Natural killer cell treated with Interleukin-12 subunit alpha and Interleukin-12 subunit beta and Interleukin-15 and Interleukin-18, amount 100 ng/mL, for 72 hours (primary cell): Measurements from ENCODE around the gene SETDB2. TPM values are rescaled to one million over a fixed set of nuclear protein-coding genes. Genes with fewer than 3 reads are reported as not detected.
"Not testable (repeated sequence)": the region's sequence is repeated elsewhere in the genome, so short reads cannot be mapped to it uniquely, and the experiment has no call there.

ENCODE experiments used
- ATAC-seq, 2 donors: fragments of 150-1000 bp; cut with Tn5 transposase in 1 of 2; sonication (Bioruptor Pico), chemical (Tn5 transposase) in 1 of 2; 2 replicates each; pipeline ENCODE4 v1.10.0; 2021
- DNase-seq: peaks from one replicate; pipeline ENCODE4 v3.0.0; 2022; ENCODE audit warnings: low spot score
- H3K27ac Mint-ChIP-seq, 2 donors: 1 replicate in 1 of 2; 2 replicates in 1 of 2; pipeline ENCODE4 v1.8.0; 2022; ENCODE audit warnings: mixed read lengths in 2 of 2, mild to moderate bottlenecking in 1 of 2, moderate library complexity in 1 of 2
- H3K27me3 Mint-ChIP-seq, 2 donors: 1 replicate in 1 of 2; 2 replicates in 1 of 2; pipeline ENCODE4 v1.8.0; 2022; ENCODE audit warnings: mixed read lengths in 2 of 2
- H3K36me3 Mint-ChIP-seq: one replicate; pipeline ENCODE4 v1.8.0; 2022; ENCODE audit warnings: mixed read lengths
- H3K4me1 Mint-ChIP-seq, 2 donors: 1 replicate in 1 of 2; 2 replicates in 1 of 2; pipeline ENCODE4 v1.8.0; 2022; ENCODE audit warnings: low read depth in 2 of 2, mixed read lengths in 2 of 2, mild to moderate bottlenecking in 1 of 2
- H3K4me3 Mint-ChIP-seq: one replicate; pipeline ENCODE4 v1.8.0; 2022; ENCODE audit warnings: mixed read lengths
- H3K9me3 Mint-ChIP-seq: 2 replicates; pipeline ENCODE4 v1.8.0; 2022; ENCODE audit warnings: mixed read lengths
- total RNA-seq, 2 donors: library from RNA; stranded (reverse); gene quantifications; one replicate each; pipeline ENCODE4 v1.2.3, GENCODE V29; 2022

Gene SETDB2
- total RNA-seq, 2 donors from 2014 or later, result 9.8 to 14.0 TPM

DNA sequence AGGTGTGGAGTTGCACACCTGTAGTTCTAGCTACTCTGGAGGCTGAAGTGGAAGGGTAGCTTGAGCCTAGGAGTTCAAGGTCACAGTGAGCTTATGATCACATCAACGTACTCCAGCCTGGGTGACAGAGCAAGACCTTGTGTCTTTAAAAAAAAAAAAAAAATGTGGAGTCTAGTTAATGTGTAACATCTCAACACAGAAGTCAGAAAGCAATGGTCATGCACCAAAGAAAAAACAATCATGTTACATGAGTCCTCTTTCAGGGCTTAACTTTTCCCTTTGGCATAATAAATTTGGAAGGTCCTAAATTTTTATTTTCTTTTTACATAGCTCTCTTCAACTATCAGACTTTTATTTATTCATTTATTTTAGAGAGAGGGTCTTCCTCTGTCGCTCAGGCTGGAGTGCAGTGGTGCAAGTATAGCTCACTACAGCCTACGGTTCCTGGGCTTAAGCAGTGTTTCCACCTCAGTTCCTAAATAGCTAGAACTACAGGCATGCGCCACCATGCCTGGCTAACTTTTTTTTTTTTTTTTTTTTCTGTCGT lies 22.3 kb downstream of the SETDB2 start:
- H3K4me3 Mint-ChIP-seq, result no peak overlapping the region
- no peaks in the 10 kb centered on the region for H3K9me3 Mint-ChIP-seq
- H3K4me1 Mint-ChIP-seq, result no peaks in the 10 kb centered on the region
- H3K36me3 Mint-ChIP-seq, result peaks cover 22% of the 10 kb centered on the region
- H3K27ac Mint-ChIP-seq, result no peak overlapping the region
- DNase-seq (no peak), ATAC-seq (no peak)
- H3K27me3 Mint-ChIP-seq, result no peaks in the 10 kb centered on the region

DNA sequence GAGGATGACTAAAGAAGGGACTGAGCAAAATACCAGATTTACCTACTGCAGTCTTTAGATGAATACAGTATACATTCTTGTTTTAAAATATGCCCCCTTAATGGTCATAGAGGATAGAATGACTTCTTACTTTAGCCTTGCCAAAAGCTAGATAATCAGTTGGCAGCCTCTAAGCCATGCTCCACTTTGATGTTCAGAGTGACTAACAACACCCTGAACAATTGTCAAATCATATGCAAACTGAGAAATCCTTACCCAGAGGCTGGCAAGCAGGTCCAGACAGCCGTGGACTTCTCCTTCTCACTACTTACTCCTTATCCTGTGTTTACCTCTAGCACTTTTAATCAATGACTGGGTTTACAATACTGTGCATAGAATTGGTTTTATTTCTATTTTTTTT lies 28.1 kb downstream of the SETDB2 start:
- peaks cover 7% of the 10 kb centered on the region for H3K36me3 Mint-ChIP-seq
- no peak for DNase-seq
- H3K27me3 Mint-ChIP-seq, result no peaks in the 10 kb centered on the region
- H3K27ac Mint-ChIP-seq, result no peak overlapping the region
- ATAC-seq, result no peak
- no peaks in the 10 kb centered on the region for H3K4me1 Mint-ChIP-seq
- no peak overlapping the region for H3K4me3 Mint-ChIP-seq
- H3K9me3 Mint-ChIP-seq, result no peaks in the 10 kb centered on the region

DNA sequence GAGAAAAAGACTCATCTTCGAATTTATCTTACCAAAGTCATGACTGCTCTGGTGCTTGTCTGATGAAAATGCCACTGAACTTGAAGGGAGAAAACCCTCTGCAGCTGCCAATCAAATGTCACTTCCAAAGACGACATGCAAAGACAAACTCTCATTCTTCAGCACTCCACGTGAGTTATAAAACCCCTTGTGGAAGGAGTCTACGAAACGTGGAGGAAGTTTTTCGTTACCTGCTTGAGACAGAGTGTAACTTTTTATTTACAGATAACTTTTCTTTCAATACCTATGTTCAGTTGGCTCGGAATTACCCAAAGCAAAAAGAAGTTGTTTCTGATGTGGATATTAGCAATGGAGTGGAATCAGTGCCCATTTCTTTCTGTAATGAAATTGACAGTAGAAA lies 32.5 kb downstream of the SETDB2 start:
- Mint-ChIP-seq H3K36me3 (no peaks in the 10 kb centered on the region), H3K4me1 (no peaks in the 10 kb centered on the region), H3K27me3 (no peaks in the 10 kb centered on the region), H3K9me3 (no peaks in the 10 kb centered on the region), H3K27ac (no peak overlapping the region), H3K4me3 (no peak overlapping the region)
- no peak for DNase-seq
- ATAC-seq, result no peak

DNA sequence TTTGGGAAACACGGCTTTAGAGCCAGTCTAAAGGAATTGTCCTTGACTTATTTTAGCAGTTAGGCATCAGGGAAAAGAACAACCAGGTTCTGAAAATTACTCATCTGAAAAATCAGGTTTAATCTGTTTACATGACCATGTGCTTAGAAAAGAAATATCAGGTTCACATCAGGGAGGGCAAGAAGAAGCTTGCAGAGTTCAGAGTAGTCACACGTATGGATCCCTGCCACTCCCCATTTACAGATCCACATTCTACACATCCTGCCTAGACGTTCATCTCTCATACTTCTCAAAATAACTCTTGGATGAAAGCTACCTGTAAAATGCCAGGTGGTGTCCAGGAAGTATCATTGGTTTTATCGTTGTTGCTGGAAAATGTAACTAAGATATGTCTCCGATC lies 37.7 kb downstream of the SETDB2 start:
- no peaks in the 10 kb centered on the region for H3K9me3 Mint-ChIP-seq
- H3K36me3 Mint-ChIP-seq, result peaks cover 18% of the 10 kb centered on the region
- H3K4me3 Mint-ChIP-seq, result no peak overlapping the region
- DNase-seq, result no peak
- ATAC-seq, result no peak
- H3K27ac Mint-ChIP-seq, result no peak overlapping the region
- H3K4me1 Mint-ChIP-seq, result peaks cover 0 to 3% of the 10 kb centered on the region in 2 donors
- H3K27me3 Mint-ChIP-seq, result no peaks in the 10 kb centered on the region

DNA sequence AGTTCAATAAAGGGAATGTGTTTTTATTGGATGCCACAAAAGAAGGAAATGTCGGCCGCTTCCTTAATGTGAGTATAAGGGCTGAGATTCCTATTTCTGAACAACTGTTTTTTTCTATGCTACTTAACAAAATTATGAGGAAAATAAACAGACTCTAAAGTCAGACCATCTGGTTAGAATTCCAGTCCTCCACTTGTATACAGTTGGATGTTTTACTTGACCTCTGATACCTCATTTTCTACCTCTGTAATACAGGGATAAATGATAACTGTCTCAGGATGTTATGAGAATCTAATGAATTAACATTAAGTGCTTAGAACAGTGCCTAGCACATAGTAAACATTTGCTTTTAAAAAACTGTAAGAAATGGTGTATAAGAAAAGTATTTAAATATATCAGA lies 44.5 kb downstream of the SETDB2 start:
- Mint-ChIP-seq H3K27me3 (no peaks in the 10 kb centered on the region), H3K9me3 (no peaks in the 10 kb centered on the region), H3K36me3 (peaks cover 11% of the 10 kb centered on the region)

DNA sequence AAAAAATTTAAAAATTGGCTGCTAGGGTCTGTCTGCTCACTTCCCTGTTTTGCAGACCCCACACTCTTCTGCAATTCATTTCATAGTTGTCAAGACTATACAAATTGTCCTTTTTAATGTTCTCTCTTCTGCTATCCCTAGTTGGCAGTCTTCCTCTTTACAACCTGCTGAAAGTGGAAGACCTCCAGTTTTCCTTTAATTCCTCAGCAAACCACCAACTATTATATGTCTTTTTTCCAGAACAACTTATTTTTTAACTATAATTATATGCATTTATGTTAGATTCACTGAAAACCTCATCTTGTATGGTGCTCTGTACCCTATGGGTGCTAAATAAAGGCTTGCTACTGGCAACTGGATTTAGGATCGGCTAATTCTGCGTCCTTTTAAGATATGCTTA lies 50.6 kb downstream of the SETDB2 start:
- Mint-ChIP-seq H3K4me3 (peak overlapping the region; percentile 87), H3K4me1 (peaks cover 33 to 39% of the 10 kb centered on the region in 2 donors), H3K27ac (peak overlapping the region; percentile 76 to 83), H3K9me3 (no peaks in the 10 kb centered on the region), H3K36me3 (peaks cover 20% of the 10 kb centered on the region), H3K27me3 (no peaks in the 10 kb centered on the region)
- DNase-seq (no peak), ATAC-seq (no peak)

More for the DNA sequence above, 44.5 kb downstream of the SETDB2 start:
- no peak for DNase-seq
- no peak for ATAC-seq
- Mint-ChIP-seq H3K27ac (no peak overlapping the region), H3K4me1 (peaks cover 0 to 3% of the 10 kb centered on the region in 2 donors), H3K4me3 (no peak overlapping the region)

DNA sequence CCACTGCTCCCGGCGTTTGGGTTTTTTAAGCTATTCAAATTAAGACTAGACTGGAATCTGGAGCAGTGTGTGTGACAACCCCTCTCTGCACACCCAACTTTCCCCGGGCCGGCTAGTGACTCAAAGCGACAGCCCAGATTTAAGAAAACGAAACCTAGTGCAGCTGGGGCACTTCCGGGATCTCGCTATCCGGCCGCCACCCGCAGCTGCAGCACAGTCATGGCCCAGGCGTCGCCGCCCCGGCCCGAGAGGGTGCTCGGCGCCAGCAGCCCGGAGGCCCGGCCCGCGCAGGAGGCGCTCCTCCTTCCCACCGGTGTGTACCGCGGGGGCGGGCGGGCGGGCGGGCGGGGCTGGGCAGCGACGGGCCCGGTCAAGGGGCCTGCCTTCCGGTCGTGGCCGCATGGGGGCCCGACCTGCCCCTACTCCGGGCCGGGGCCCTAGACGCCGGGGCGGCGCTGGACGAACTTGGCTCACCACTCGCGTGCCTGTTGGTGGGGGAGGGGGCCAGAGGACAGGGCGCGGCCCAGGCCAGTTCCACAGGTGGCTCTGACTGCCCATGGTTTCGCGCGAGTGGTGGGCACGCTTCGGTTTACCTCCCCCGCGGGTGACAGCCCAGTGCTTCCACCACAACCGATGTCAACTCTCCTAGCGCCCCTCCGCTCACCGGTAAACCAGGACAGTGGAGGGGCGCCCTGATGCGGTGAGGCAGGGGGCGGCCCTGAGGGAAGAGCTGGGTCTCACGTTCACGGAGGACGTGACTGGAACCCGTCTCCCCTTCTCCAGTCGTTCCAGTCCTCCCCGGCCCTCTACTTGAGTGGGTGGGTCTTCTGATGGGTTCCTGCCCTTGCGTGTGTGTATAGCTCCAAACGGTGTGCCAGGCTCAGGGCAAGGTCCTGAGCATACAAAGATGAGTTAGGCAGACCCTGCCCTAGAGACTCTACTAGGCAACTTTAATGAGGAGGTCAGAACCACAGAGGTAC lies 52.0 kb downstream of the SETDB2 start, which contains the start of gene PHF11:
Gene PHF11, plus strand, starts transcription at position 171 of the 980 bp plus-strand sequence. Its CDS starts 49 bp downstream, at position 220.
- no peaks in the 10 kb centered on the region for H3K9me3 Mint-ChIP-seq
- H3K27me3 Mint-ChIP-seq, result no peaks in the 10 kb centered on the region
- H3K36me3 Mint-ChIP-seq, result peaks cover 20% of the 10 kb centered on the region
- DNase-seq (peak; percentile 95), ATAC-seq (peak; percentile 94 to 95)
- H3K27ac Mint-ChIP-seq, result peak within 1 kb of the TSS; percentile 76 to 83
- H3K4me1 Mint-ChIP-seq, result peaks cover 40 to 49% of the 10 kb centered on the region in 2 donors
- H3K4me3 Mint-ChIP-seq, result peak within 1 kb of the TSS; percentile 87

DNA sequence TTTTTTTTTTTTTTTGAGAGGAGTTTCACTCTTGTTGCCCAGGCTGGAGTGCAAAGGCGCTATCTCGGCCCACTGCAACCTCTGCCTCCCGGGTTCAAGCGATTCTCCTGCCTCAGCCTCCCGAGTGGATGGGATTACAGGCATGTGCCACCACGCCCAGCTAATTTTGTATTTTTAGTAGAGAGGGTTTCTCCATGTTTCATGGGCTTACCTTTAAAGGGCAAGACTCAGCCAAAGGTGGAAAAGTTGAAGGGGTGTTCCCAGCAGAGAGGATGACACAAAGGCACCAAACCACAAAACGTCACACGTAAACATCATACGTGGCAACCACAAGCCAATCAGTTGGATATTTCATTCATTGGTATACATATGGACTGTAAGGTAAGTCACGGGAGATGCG lies 52.8 kb downstream of the SETDB2 start:
- H3K9me3 Mint-ChIP-seq, ATAC-seq, H3K27me3 Mint-ChIP-seq: not testable (repeated sequence)
- Mint-ChIP-seq H3K27ac (peak overlapping the region; percentile 76 to 83), H3K4me3 (peak overlapping the region; percentile 70), H3K36me3 (peaks cover 20% of the 10 kb centered on the region), H3K4me1 (peaks cover 40 to 49% of the 10 kb centered on the region in 2 donors)
- peak; percentile 70 for DNase-seq

DNA sequence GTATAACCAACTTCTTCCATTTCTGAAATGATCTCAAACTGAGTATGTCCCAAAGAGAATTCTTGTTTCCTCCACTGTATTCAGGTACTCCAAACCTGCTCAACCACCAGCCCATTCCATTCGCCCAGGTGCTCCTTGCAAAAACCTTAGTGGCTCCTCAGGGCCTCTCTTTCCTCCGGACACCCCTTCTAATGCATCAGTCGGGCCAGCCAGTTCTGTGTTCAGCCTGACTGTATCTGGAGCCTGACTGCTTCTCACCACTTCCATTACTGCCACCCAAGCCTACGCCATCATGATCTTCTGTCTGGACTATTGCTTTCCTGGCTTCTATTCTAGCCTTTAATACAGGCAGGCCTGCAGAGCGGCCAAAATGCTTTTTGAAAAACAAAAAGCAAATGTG lies 53.2 kb downstream of the SETDB2 start:
- Mint-ChIP-seq H3K36me3 (peaks cover 20% of the 10 kb centered on the region), H3K27me3 (no peaks in the 10 kb centered on the region), H3K4me1 (peaks cover 40 to 49% of the 10 kb centered on the region in 2 donors), H3K9me3 (no peaks in the 10 kb centered on the region), H3K4me3 (peak overlapping the region; percentile 70), H3K27ac (peak overlapping the region; percentile 76 to 83)
- ATAC-seq (no peak), DNase-seq (peak; percentile 56)

DNA sequence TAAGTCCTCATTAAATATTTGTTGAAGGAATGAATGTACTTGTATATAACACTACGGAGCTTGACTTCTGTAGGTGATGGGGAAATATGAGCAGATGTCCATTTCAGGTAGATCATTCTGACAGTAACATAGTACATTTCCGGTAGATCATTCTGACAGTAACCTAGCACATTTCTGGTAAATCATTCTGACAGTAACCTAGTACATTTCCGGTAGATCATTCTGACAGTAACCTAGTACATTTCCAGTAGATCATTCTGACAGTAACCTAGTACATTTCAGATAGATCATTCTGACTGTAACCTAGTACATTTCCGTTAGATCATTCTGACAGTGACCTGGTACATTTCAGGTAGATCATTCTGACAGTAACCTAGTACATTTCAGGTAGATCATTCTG lies 54.1 kb downstream of the SETDB2 start:
- H3K4me1 Mint-ChIP-seq, result peaks cover 44 to 50% of the 10 kb centered on the region in 2 donors
- peak overlapping the region; percentile 76 to 83 for H3K27ac Mint-ChIP-seq
- H3K27me3 Mint-ChIP-seq, result no peaks in the 10 kb centered on the region
- DNase-seq (no peak), ATAC-seq (no peak)
- no peaks in the 10 kb centered on the region for H3K9me3 Mint-ChIP-seq
- peak overlapping the region; percentile 70 for H3K4me3 Mint-ChIP-seq
- H3K36me3 Mint-ChIP-seq, result peaks cover 22% of the 10 kb centered on the region

DNA sequence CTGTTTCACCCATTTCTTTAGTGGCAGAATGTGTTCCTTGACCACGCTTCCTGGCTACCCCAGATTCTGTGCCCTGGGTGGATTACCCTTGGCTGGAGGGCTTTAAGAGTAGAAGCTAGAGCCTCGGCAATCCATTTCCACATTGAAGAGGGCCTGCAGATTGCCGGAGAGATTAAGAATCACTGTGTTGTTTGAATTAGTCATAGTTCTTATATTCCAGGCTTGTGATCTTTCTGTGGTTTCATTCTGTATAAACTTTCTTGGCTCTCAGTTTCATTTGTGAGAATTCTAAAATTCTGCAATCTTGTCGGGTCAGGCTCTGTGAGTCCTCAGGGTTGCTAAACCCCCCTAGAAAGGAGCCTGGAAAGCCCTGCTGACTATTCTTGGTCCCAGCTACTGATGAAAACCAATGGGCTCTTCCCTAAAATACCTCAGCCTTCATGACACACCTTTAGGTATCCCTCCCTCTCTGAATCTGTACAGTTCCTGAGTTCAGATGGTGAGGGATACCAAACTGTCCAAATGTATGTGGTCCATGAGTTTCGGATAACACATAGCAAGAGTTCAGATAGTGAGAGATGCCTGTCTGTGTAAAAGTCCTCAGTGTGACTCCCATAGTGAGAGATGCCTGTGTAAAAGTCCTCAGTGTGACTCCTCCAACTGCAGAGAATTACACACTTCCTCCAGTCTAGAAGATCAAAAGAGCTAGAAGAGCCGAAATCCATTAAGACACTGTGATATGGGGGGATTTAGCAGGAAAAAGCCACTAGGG lies 56.0 kb downstream of the SETDB2 start:
- H3K27me3 Mint-ChIP-seq, result no peaks in the 10 kb centered on the region
- H3K4me3 Mint-ChIP-seq, result peak overlapping the region; percentile 39
- peaks cover 25% of the 10 kb centered on the region for H3K36me3 Mint-ChIP-seq
- no peak for DNase-seq
- no peak for ATAC-seq
- peaks cover 47 to 50% of the 10 kb centered on the region in 2 donors for H3K4me1 Mint-ChIP-seq
- no peaks in the 10 kb centered on the region for H3K9me3 Mint-ChIP-seq
- H3K27ac Mint-ChIP-seq, result peak overlapping the region; percentile 76 to 83

DNA sequence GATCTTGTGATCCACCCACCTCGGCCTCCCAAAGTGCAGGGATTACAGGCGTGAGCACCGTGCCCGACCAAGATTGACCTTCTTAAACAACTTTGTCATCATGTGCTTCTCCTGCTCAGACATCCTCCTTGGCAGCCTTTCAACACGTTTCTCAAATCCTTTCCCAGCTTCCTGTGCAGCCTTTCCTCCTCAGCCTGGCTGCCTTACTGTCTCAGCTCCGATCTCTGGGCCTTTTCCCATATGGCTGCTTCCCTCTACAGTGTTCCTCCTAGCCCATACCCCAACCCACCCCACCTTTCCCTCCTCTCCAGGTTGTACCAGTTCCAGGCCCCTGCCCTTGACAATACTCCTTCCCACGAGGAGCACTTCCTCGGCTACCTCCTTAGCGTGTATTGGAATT lies 58.9 kb downstream of the SETDB2 start:
- H3K9me3 Mint-ChIP-seq, result no peaks in the 10 kb centered on the region
- peak overlapping the region; percentile 36 for H3K4me3 Mint-ChIP-seq
- peaks cover 41 to 42% of the 10 kb centered on the region in 2 donors for H3K4me1 Mint-ChIP-seq
- H3K27ac Mint-ChIP-seq, result peak overlapping the region in 1 of 2 donors; percentile 30
- ATAC-seq, result no peak
- H3K36me3 Mint-ChIP-seq, result peaks cover 22% of the 10 kb centered on the region
- peak; percentile 55 for DNase-seq
- H3K27me3 Mint-ChIP-seq, result no peaks in the 10 kb centered on the region

DNA sequence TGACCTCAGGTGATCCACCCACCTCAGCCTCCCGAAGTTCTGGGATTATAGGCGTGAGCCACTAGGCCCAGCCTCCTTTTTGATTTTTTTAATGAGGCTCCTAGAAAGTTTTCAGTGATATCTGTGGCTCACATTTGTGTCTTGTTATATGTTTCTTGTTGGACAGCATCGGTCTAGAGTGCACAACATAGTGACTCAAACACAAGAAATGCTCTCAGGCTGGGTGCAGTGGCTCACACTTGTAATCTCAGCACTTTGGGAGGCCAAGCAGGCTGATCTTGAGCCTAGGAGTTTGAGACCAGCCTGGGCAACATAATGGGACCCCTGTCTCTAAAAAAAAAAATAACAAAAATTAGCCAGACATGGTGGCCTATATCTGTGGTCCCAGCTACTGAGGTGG lies 59.9 kb downstream of the SETDB2 start:
- Mint-ChIP-seq H3K4me3 (no peak overlapping the region), H3K36me3 (peaks cover 15% of the 10 kb centered on the region), H3K27me3 (no peaks in the 10 kb centered on the region), H3K4me1 (peaks cover 31 to 34% of the 10 kb centered on the region in 2 donors), H3K27ac (no peak overlapping the region), H3K9me3 (no peaks in the 10 kb centered on the region)
- ATAC-seq (no peak), DNase-seq (no peak)
